Upper lobe of right lung (tissue), 1 donor: Measurements from ENCODE around the gene NDUFB4. TPM values are rescaled to one million over a fixed set of nuclear protein-coding genes. Genes with fewer than 3 reads are reported as not detected.

Experiments used
- ATAC-seq: fragments of 200-7000 bp; cut with Tn5 transposase; one replicate; pipeline ENCODE4 v1.9.1; 2020; ENCODE audit warnings: mild to moderate bottlenecking, moderate library complexity
- DNase-seq: peaks from one replicate; pipeline ENCODE4 v3.0.0-alpha.2; 2020
- H3K27ac ChIP-seq: fragments of 200-600 bp; one replicate; pipeline ENCODE4 v1.8.0; 2022
- H3K27me3 ChIP-seq: fragments of 200-600 bp; one replicate; pipeline ENCODE4 v1.8.0; 2022; ENCODE audit warnings: mild to moderate bottlenecking
- H3K36me3 ChIP-seq: fragments of 200-600 bp; one replicate; pipeline ENCODE4 v1.8.0; 2022
- H3K4me1 ChIP-seq: fragments of 200-600 bp; one replicate; pipeline ENCODE4 v1.8.0; 2022
- H3K4me3 ChIP-seq: fragments of 200-600 bp; one replicate; pipeline ENCODE4 v1.8.0; 2022; ENCODE audit warnings: mild to moderate bottlenecking
- H3K9me3 ChIP-seq: fragments of 200-600 bp; one replicate; pipeline ENCODE4 v1.8.0; 2022
- CTCF ChIP-seq: fragments of 200-600 bp; IDR thresholded peaks from one replicate; pipeline ENCODE4 v1.8.0; 2022; ENCODE audit warnings: antibody characterized with exemption
- intact Hi-C: fragments of 100-400 bp; cut with DNase I; formaldehyde crosslinking; loops from one replicate; pipeline ENCODE4 v1.11.0; 2022
- total RNA-seq: library from RNA; stranded (reverse); fragmentation: NEBNext Ultra II Directional; extraction: Animal tissue kit (Norgen Biotek cat#: 25700); gene quantifications from one replicate; pipeline ENCODE4 v1.2.1, GENCODE V29; 2021
- donor health status: DM: no; HTN: yes; CAD: no; lungs with severe emphysema.

Gene NDUFB4
- total RNA-seq, 1 donor from 2014 or later, result 90.8 TPM

- Histone ChIP-seq H3K27me3 (no peaks in the 10 kb centered on the region), H3K27ac (no peak overlapping the region), H3K4me1 (no peaks in the 10 kb centered on the region), H3K9me3 (no peaks in the 10 kb centered on the region), H3K4me3 (no peak overlapping the region), H3K36me3 (no peaks in the 10 kb centered on the region)
- intact Hi-C loops, result no loop called here
- DNase-seq, result no peak
- ATAC-seq, result no peak
- TF ChIP-seq CTCF, result no peak
Observed at GRCh38 chr3:120649830-120650233, 53.7 kb downstream of the NDUFB4 start.

- Histone ChIP-seq H3K9me3 (no peaks in the 10 kb centered on the region), H3K27ac (no peak overlapping the region), H3K4me1 (no peaks in the 10 kb centered on the region), H3K36me3 (no peaks in the 10 kb centered on the region), H3K27me3 (no peaks in the 10 kb centered on the region), H3K4me3 (no peak overlapping the region)
- intact Hi-C loops, result no loop called here
- no peak for ATAC-seq
- no peak for TF ChIP-seq CTCF
- no peak for DNase-seq
Observed at GRCh38 chr3:120650311-120650710, 54.2 kb downstream of the NDUFB4 start.

Other genes with a start within 250 kb of the NDUFB4 start
- gene LRRC58, start 247.0 kb upstream of the NDUFB4 start, total RNA-seq, result 21.8 TPM
- 221 TPM for gene FSTL1, start 145.3 kb upstream of the NDUFB4 start, total RNA-seq
- 3.2 TPM for gene HGD, start 85.9 kb downstream of the NDUFB4 start, total RNA-seq
- gene RABL3, start 146.2 kb downstream of the NDUFB4 start, total RNA-seq, result 17.2 TPM
- gene GTF2E1, start 146.4 kb downstream of the NDUFB4 start, total RNA-seq, result 16.8 TPM